Measurements from ENCODE around the gene CHST9. TPM values are rescaled to one million over a fixed set of nuclear protein-coding genes. Genes with fewer than 3 reads are reported as not detected.
"Not testable (repeated sequence)": the region's sequence is repeated elsewhere in the genome, so short reads cannot be mapped to it uniquely, and the experiment has no call there.

Gene CHST9
- total RNA-seq, 2 experiments from 2014 or later: not detected

GRCh38 chr18:26972549-26972948 lies 212.6 kb downstream of the CHST9 start:
- H3K36me3 Mint-ChIP-seq; H3K27me3 Mint-ChIP-seq; POLR2A ChIA-PET; intact Hi-C loops (cut with micrococcal nuclease); H3K4me1 Mint-ChIP-seq (ENCODE audit: low read depth); DNase-seq; H3K27ac Mint-ChIP-seq; H3K4me3 Mint-ChIP-seq; CTCF ChIA-PET: not testable (repeated sequence)
- peaks cover 10% of the 10 kb centered on the region for H3K9me3 Mint-ChIP-seq

GRCh38 chr18:26971409-26971808 lies 213.7 kb downstream of the CHST9 start:
- intact Hi-C loops (cut with micrococcal nuclease): no loop called here
- Mint-ChIP-seq H3K9me3 (peaks cover 10% of the 10 kb centered on the region), H3K4me3 (no peak overlapping the region), H3K27ac (no peak overlapping the region), H3K4me1 (ENCODE audit: low read depth) (no peaks in the 10 kb centered on the region), H3K36me3 (no peaks in the 10 kb centered on the region), H3K27me3 (no peaks in the 10 kb centered on the region)
- POLR2A ChIA-PET: no interaction called here
- CTCF ChIA-PET: no interaction called here
- no peak for DNase-seq

GRCh38 chr18:26970637-26971036 lies 214.5 kb downstream of the CHST9 start:
- CTCF ChIA-PET: no interaction called here
- intact Hi-C loops (cut with micrococcal nuclease): no loop called here
- H3K4me3 Mint-ChIP-seq: no peak overlapping the region
- no peak overlapping the region for H3K27ac Mint-ChIP-seq
- peaks cover 10% of the 10 kb centered on the region for H3K9me3 Mint-ChIP-seq
- H3K4me1 Mint-ChIP-seq (ENCODE audit: low read depth): no peaks in the 10 kb centered on the region
- POLR2A ChIA-PET: no interaction called here
- H3K27me3 Mint-ChIP-seq: no peaks in the 10 kb centered on the region
- no peaks in the 10 kb centered on the region for H3K36me3 Mint-ChIP-seq
- DNase-seq: no peak

- DNase-seq: no peak
- no peak overlapping the region for H3K4me3 Mint-ChIP-seq
- no peaks in the 10 kb centered on the region for H3K27me3 Mint-ChIP-seq
- no peaks in the 10 kb centered on the region for H3K36me3 Mint-ChIP-seq
- ChIA-PET POLR2A (no interaction called here), CTCF (no interaction called here)
- intact Hi-C loops (cut with micrococcal nuclease): no loop called here
- H3K4me1 Mint-ChIP-seq (ENCODE audit: low read depth): no peaks in the 10 kb centered on the region
- peaks cover 2% of the 10 kb centered on the region for H3K9me3 Mint-ChIP-seq
- H3K27ac Mint-ChIP-seq: no peak overlapping the region
Observed at GRCh38 chr18:26965206-26965605, 219.9 kb downstream of the CHST9 start.

GRCh38 chr18:26963292-26963691 lies 221.8 kb downstream of the CHST9 start:
- H3K9me3 Mint-ChIP-seq: peaks cover 10% of the 10 kb centered on the region
- H3K4me1 Mint-ChIP-seq (ENCODE audit: low read depth): no peaks in the 10 kb centered on the region
- no peaks in the 10 kb centered on the region for H3K36me3 Mint-ChIP-seq
- DNase-seq: no peak
- CTCF ChIA-PET: no interaction called here
- intact Hi-C loops (cut with micrococcal nuclease): no loop called here
- POLR2A ChIA-PET: no interaction called here
- no peaks in the 10 kb centered on the region for H3K27me3 Mint-ChIP-seq
- no peak overlapping the region for H3K4me3 Mint-ChIP-seq
- H3K27ac Mint-ChIP-seq: no peak overlapping the region

GRCh38 chr18:26961839-26962238 lies 223.3 kb downstream of the CHST9 start:
- no peak for DNase-seq
- ChIA-PET CTCF (no interaction called here), POLR2A (no interaction called here)
- Mint-ChIP-seq H3K9me3 (peaks cover 10% of the 10 kb centered on the region), H3K4me3 (no peak overlapping the region), H3K27me3 (no peaks in the 10 kb centered on the region), H3K4me1 (ENCODE audit: low read depth) (no peaks in the 10 kb centered on the region), H3K36me3 (no peaks in the 10 kb centered on the region), H3K27ac (no peak overlapping the region)
- intact Hi-C loops (cut with micrococcal nuclease): no loop called here

GRCh38 chr18:26960911-26961310 lies 224.2 kb downstream of the CHST9 start:
- CTCF ChIA-PET: no interaction called here
- Mint-ChIP-seq H3K9me3 (peaks cover 10% of the 10 kb centered on the region), H3K27me3 (no peaks in the 10 kb centered on the region), H3K36me3 (no peaks in the 10 kb centered on the region), H3K4me3 (no peak overlapping the region), H3K27ac (no peak overlapping the region), H3K4me1 (ENCODE audit: low read depth) (no peaks in the 10 kb centered on the region)
- POLR2A ChIA-PET: no interaction called here
- DNase-seq: no peak
- intact Hi-C loops (cut with micrococcal nuclease): no loop called here

- H3K27ac Mint-ChIP-seq: no peak overlapping the region
- no peak for DNase-seq
- intact Hi-C loops (cut with micrococcal nuclease): no loop called here
- no peaks in the 10 kb centered on the region for H3K4me1 Mint-ChIP-seq (ENCODE audit: low read depth)
- no peak overlapping the region for H3K4me3 Mint-ChIP-seq
- peaks cover 8% of the 10 kb centered on the region for H3K9me3 Mint-ChIP-seq
- CTCF ChIA-PET: no interaction called here
- H3K27me3 Mint-ChIP-seq: no peaks in the 10 kb centered on the region
- H3K36me3 Mint-ChIP-seq: no peaks in the 10 kb centered on the region
- POLR2A ChIA-PET: no interaction called here
Observed at GRCh38 chr18:26956863-26957262, 228.2 kb downstream of the CHST9 start.

- H3K4me1 Mint-ChIP-seq (ENCODE audit: low read depth): no peaks in the 10 kb centered on the region
- intact Hi-C loops (cut with micrococcal nuclease): no loop called here
- H3K9me3 Mint-ChIP-seq: peaks cover 3% of the 10 kb centered on the region
- no peaks in the 10 kb centered on the region for H3K27me3 Mint-ChIP-seq
- POLR2A ChIA-PET: no interaction called here
- no peaks in the 10 kb centered on the region for H3K36me3 Mint-ChIP-seq
- CTCF ChIA-PET: no interaction called here
- DNase-seq: no peak
- H3K27ac Mint-ChIP-seq: no peak overlapping the region
- H3K4me3 Mint-ChIP-seq: no peak overlapping the region
Observed at GRCh38 chr18:26948703-26949102, 236.4 kb downstream of the CHST9 start.

- H3K36me3 Mint-ChIP-seq: no peaks in the 10 kb centered on the region
- H3K27me3 Mint-ChIP-seq: no peaks in the 10 kb centered on the region
- intact Hi-C loops (cut with micrococcal nuclease): no loop called here
- POLR2A ChIA-PET: no interaction called here
- CTCF ChIA-PET: no interaction called here
- no peaks in the 10 kb centered on the region for H3K4me1 Mint-ChIP-seq (ENCODE audit: low read depth)
- H3K9me3 Mint-ChIP-seq: peaks cover 3% of the 10 kb centered on the region
- no peak overlapping the region for H3K27ac Mint-ChIP-seq
- no peak overlapping the region for H3K4me3 Mint-ChIP-seq
- DNase-seq: no peak
Observed at GRCh38 chr18:26943906-26944305, 241.2 kb downstream of the CHST9 start.

GRCh38 chr18:26941584-26941983 lies 243.5 kb downstream of the CHST9 start:
- H3K4me3 Mint-ChIP-seq: no peak overlapping the region
- no peak for DNase-seq
- H3K36me3 Mint-ChIP-seq: no peaks in the 10 kb centered on the region
- no peaks in the 10 kb centered on the region for H3K9me3 Mint-ChIP-seq
- intact Hi-C loops (cut with micrococcal nuclease): no loop called here
- ChIA-PET CTCF (no interaction called here), POLR2A (no interaction called here)
- H3K27ac Mint-ChIP-seq: no peak overlapping the region
- H3K27me3 Mint-ChIP-seq: no peaks in the 10 kb centered on the region
- H3K4me1 Mint-ChIP-seq (ENCODE audit: low read depth): no peaks in the 10 kb centered on the region

GRCh38 chr18:26940744-26941398 lies 244.2 kb downstream of the CHST9 start:
- no peaks in the 10 kb centered on the region for H3K9me3 Mint-ChIP-seq
- no peak overlapping the region for H3K27ac Mint-ChIP-seq
- no peaks in the 10 kb centered on the region for H3K36me3 Mint-ChIP-seq
- no peak for DNase-seq
- POLR2A ChIA-PET: no interaction called here
- CTCF ChIA-PET: no interaction called here
- no peaks in the 10 kb centered on the region for H3K27me3 Mint-ChIP-seq
- H3K4me3 Mint-ChIP-seq: no peak overlapping the region
- no peaks in the 10 kb centered on the region for H3K4me1 Mint-ChIP-seq (ENCODE audit: low read depth)
- intact Hi-C loops (cut with micrococcal nuclease): no loop called here

GRCh38 chr18:26931659-26932058 lies 253.4 kb downstream of the CHST9 start:
- Mint-ChIP-seq H3K4me1 (ENCODE audit: low read depth) (no peaks in the 10 kb centered on the region), H3K4me3 (no peak overlapping the region), H3K9me3 (peaks cover 5% of the 10 kb centered on the region), H3K27ac (no peak overlapping the region), H3K36me3 (no peaks in the 10 kb centered on the region), H3K27me3 (no peaks in the 10 kb centered on the region)
- ChIA-PET POLR2A (no interaction called here), CTCF (no interaction called here)
- DNase-seq: no peak
- intact Hi-C loops (cut with micrococcal nuclease): no loop called here

- H3K27me3 Mint-ChIP-seq: no peaks in the 10 kb centered on the region
- intact Hi-C loops (cut with micrococcal nuclease): no loop called here
- H3K9me3 Mint-ChIP-seq: peaks cover 5% of the 10 kb centered on the region
- no peaks in the 10 kb centered on the region for H3K36me3 Mint-ChIP-seq
- H3K27ac Mint-ChIP-seq: no peak overlapping the region
- ChIA-PET POLR2A (no interaction called here), CTCF (no interaction called here)
- no peak overlapping the region for H3K4me3 Mint-ChIP-seq
- DNase-seq: no peak
- no peaks in the 10 kb centered on the region for H3K4me1 Mint-ChIP-seq (ENCODE audit: low read depth)
Observed at GRCh38 chr18:26930630-26931029, 254.5 kb downstream of the CHST9 start.
